Liver (tissue), 9 donors: ENCODE measurements around the gene TMEM218. TPM values are rescaled to one million over a fixed set of nuclear protein-coding genes. Genes with fewer than 3 reads are reported as not detected.
A peak's percentile ranks its signal among the peaks of the same experiment; 100 is the strongest.

Source experiments
- DNase-seq: peaks from one replicate; pipeline ENCODE4 v3.0.0-alpha.2; 2017; ENCODE audit warnings: low spot score
- H3K27ac ChIP-seq, 2 donors: one replicate each; pipeline ENCODE4 v1.7.0; 2013; ENCODE audit warnings: inconsistent platforms in 2 of 2, low read length in 2 of 2, control low read depth in 1 of 2, low read depth in 1 of 2, mild to moderate bottlenecking in 1 of 2
- H3K27me3 ChIP-seq, 4 donors: one replicate each; pipeline versions ENCODE4 v1.6.1 to v1.7.0; 2013; ENCODE audit warnings: low read length in 3 of 4, inconsistent platforms in 1 of 4, mild to moderate bottlenecking in 1 of 4, moderate library complexity in 1 of 4; ENCODE audit not compliant: control insufficient read depth in 4 of 4, insufficient read depth in 4 of 4
- H3K36me3 ChIP-seq, 4 donors: one replicate each; pipeline versions ENCODE4 v1.6.1 to v1.7.0; 2013; ENCODE audit warnings: low read length in 3 of 4, mild to moderate bottlenecking in 3 of 4, low read depth in 1 of 4, moderate library complexity in 1 of 4; ENCODE audit not compliant: control insufficient read depth in 4 of 4, insufficient read depth in 3 of 4
- H3K4me1 ChIP-seq, 4 donors: one replicate each; pipeline versions ENCODE4 v1.6.1 to v1.7.0; 2013; ENCODE audit warnings: low read length in 3 of 4, mild to moderate bottlenecking in 3 of 4, moderate library complexity in 1 of 4; ENCODE audit not compliant: control insufficient read depth in 4 of 4, insufficient read depth in 4 of 4
- H3K4me3 ChIP-seq, 3 donors: one replicate each; pipeline versions ENCODE4 v1.6.1 to v1.7.0; 2013; ENCODE audit warnings: low read length in 3 of 3, control low read depth in 1 of 3, low read depth in 1 of 3, mild to moderate bottlenecking in 1 of 3
- H3K9ac ChIP-seq, 2 donors: one replicate each; pipeline ENCODE4 v1.7.0; 2013; ENCODE audit warnings: low read length in 2 of 2, mild to moderate bottlenecking in 2 of 2, moderate library complexity in 2 of 2, control low read depth in 1 of 2, low read depth in 1 of 2
- H3K9me3 ChIP-seq, 4 donors: one replicate each; pipeline versions ENCODE4 v1.6.1 to v1.7.0; 2013; ENCODE audit warnings: low read length in 3 of 4; ENCODE audit not compliant: control insufficient read depth in 4 of 4
- EGR1 ChIP-seq, 2 donors: IDR thresholded peaks; 2 replicates each; pipeline ENCODE4 v1.6.1; 2016 to 2018; ENCODE audit warnings: antibody characterized with exemption in 2 of 2, low read depth in 2 of 2
- FOXA1 ChIP-seq: IDR thresholded peaks from 2 replicates; pipeline ENCODE4 v1.6.1; 2016; ENCODE audit warnings: antibody characterized with exemption
- FOXA2 ChIP-seq: IDR thresholded peaks from 2 replicates; pipeline ENCODE4 v1.6.1; 2016; ENCODE audit warnings: antibody characterized with exemption
- GABPA ChIP-seq, 2 donors: IDR thresholded peaks in 1 of 2; conservative IDR thresholded peaks in 1 of 2; 2 replicates each; pipeline ENCODE4 v1.6.1; 2016; ENCODE audit warnings: antibody characterized with exemption in 2 of 2, mild to moderate bottlenecking in 1 of 2, moderate library complexity in 1 of 2
- HNF4A ChIP-seq, 2 donors: conservative IDR thresholded peaks; 2 replicates each; pipeline ENCODE4 v1.6.1; 2016; ENCODE audit warnings: antibody characterized with exemption in 2 of 2, mild to moderate bottlenecking in 2 of 2
- HNF4G ChIP-seq: IDR thresholded peaks from 2 replicates; pipeline ENCODE4 v1.6.1; 2016; ENCODE audit warnings: antibody characterized with exemption
- JUND ChIP-seq, 2 donors: IDR thresholded peaks; 2 replicates each; pipeline ENCODE4 v1.6.1; 2016; ENCODE audit warnings: antibody characterized with exemption in 2 of 2
- NR2F2 ChIP-seq: IDR thresholded peaks from 2 replicates; pipeline ENCODE4 v1.6.1; 2016; ENCODE audit warnings: antibody characterized with exemption
- RAD21 ChIP-seq, 2 donors: IDR thresholded peaks; 2 replicates each; pipeline ENCODE4 v1.6.1; 2016; ENCODE audit warnings: antibody characterized with exemption in 2 of 2, mild to moderate bottlenecking in 2 of 2
- RXRA ChIP-seq, 2 donors: IDR thresholded peaks; 2 replicates each; pipeline ENCODE4 v1.6.1; 2017 to 2018; ENCODE audit warnings: antibody characterized with exemption in 2 of 2, mild to moderate bottlenecking in 1 of 2
- SP1 ChIP-seq: IDR thresholded peaks from 2 replicates; pipeline ENCODE4 v1.6.1; 2018; ENCODE audit warnings: antibody characterized with exemption, mild to moderate bottlenecking
- TAF1 ChIP-seq: conservative IDR thresholded peaks from 2 replicates; pipeline ENCODE4 v1.6.1; 2016; ENCODE audit warnings: antibody characterized with exemption, mild to moderate bottlenecking
- YY1 ChIP-seq: IDR thresholded peaks from 2 replicates; pipeline ENCODE4 v1.6.1; 2016; ENCODE audit warnings: antibody characterized with exemption, mild to moderate bottlenecking
- WGBS: extraction: QIAGEN DNeasy Blood & Tissue Kit; methylation state at CpG from one replicate; pipeline ENCODE4 v1.1.7; 2013; 5-methylcytosine and 5-hydroxymethylcytosine counted together
- polyA plus RNA-seq, 2 donors: library from polyadenylated mRNA; stranded (reverse) in 1 of 2; unstranded in 1 of 2; fragments of 200-250 nt in 1 of 2; fragments of >200 nt in 1 of 2; fragmentation: Nextera tagmentation in 1 of 2; extraction: Ambion mirVana in 1 of 2; gene quantifications; one replicate each; pipeline versions ENCODE4 v1.2.1 to v1.2.3, GENCODE V29; 2013 to 2015
- total RNA-seq, 2 donors: library from RNA; depleted of rRNA; stranded (reverse); fragments of >200 nt; gene quantifications; one replicate each; pipeline ENCODE4 v1.2.3, GENCODE V29; 2014
- TF ChIP-seq, protein P1 (sequence below): IDR thresholded peaks from 2 replicates; pipeline ENCODE4 v1.6.1; 2016; ENCODE audit warnings: antibody characterized with exemption
- TF ChIP-seq, protein P2 (sequence below): IDR thresholded peaks from 2 replicates; pipeline ENCODE4 v1.6.1; 2016; ENCODE audit warnings: antibody characterized with exemption
- TF ChIP-seq, protein P3 (sequence below): IDR thresholded peaks from 2 replicates; pipeline ENCODE4 v1.6.1; 2016; ENCODE audit warnings: antibody characterized with exemption, mild to moderate bottlenecking
- TF ChIP-seq, protein P4 (sequence below): fragments of 150-350 bp; IDR thresholded peaks from 2 replicates; pipeline ENCODE4 v1.5.1; 2017; ENCODE audit warnings: improper control_type of control experiment, low read depth, low read length; ENCODE audit not compliant: missing input control
- TF ChIP-seq, protein P5 (sequence below): IDR thresholded peaks from 2 replicates; pipeline ENCODE4 v1.6.1; 2016; ENCODE audit warnings: antibody characterized with exemption
- donor health status: healthy.
- donor health status: healthy.
- donor health status: healthy.
- donor health status: healthy.
- donor health status: healthy.

The TMEM218 gene
- total and polyA plus RNA-seq, 4 donors = 11.1 to 16.4 (median 14.1) TPM

DNA sequence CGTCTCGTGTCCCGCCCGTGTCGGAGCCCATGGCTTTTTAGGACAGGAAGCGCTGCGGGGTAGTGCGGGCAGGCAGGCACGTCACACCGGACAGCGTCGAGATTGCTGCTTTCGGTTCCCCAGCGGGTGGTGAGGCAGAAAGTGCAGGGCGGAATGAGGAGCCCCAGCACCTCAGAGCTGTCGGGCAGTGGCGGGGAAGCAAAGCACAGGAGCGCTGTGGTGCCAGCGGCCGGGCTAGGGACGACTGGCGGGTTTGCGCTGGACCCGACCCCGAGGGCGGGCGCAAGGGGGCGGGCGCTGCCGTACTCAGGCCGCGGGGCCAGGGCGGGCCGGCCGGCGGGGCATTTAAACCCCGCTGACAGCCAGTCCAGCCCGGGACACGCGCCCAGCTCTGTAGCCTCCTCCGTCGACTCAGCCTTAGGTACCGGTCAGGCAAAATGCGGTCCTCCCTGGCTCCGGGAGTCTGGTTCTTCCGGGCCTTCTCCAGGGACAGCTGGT is 48.4 kb downstream of the TMEM218 start, which contains the start of gene SLC37A2:
TSS of gene SLC37A2 (plus strand) at position 375 of the 498 bp plus-strand sequence. CDS start at position 438, 63 bp downstream.
- Histone ChIP-seq H3K9ac (peak within 1 kb of the TSS; percentile 13 to 16), H3K27ac (peak within 1 kb of the TSS; percentile 44 to 47), H3K4me1 (peaks cover 6 to 8% (median 8%) of the 10 kb centered on the region in 4 donors), H3K4me3 (peak within 1 kb of the TSS; percentile 33 to 51 (median 43)), H3K27me3 (no peaks in the 10 kb centered on the region), H3K9me3 (no peaks in the 10 kb centered on the region), H3K36me3 (no peaks in the 10 kb centered on the region)
- TF ChIP-seq HNF4A (conservative IDR thresholded peaks at IDR 0.05) = peak in 1 of 2 donors; percentile 36
- TF ChIP-seq, protein P1, sequence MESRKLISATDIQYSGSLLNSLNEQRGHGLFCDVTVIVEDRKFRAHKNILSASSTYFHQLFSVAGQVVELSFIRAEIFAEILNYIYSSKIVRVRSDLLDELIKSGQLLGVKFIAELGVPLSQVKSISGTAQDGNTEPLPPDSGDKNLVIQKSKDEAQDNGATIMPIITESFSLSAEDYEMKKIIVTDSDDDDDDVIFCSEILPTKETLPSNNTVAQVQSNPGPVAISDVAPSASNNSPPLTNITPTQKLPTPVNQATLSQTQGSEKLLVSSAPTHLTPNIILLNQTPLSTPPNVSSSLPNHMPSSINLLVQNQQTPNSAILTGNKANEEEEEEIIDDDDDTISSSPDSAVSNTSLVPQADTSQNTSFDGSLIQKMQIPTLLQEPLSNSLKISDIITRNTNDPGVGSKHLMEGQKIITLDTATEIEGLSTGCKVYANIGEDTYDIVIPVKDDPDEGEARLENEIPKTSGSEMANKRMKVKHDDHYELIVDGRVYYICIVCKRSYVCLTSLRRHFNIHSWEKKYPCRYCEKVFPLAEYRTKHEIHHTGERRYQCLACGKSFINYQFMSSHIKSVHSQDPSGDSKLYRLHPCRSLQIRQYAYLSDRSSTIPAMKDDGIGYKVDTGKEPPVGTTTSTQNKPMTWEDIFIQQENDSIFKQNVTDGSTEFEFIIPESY = no peak
- no peak for TF ChIP-seq HNF4G
- no peak for TF ChIP-seq EGR1 (IDR thresholded peaks at IDR 0.05; ENCODE audit: low read depth in 2 of 2)
- TF ChIP-seq, protein P2, sequence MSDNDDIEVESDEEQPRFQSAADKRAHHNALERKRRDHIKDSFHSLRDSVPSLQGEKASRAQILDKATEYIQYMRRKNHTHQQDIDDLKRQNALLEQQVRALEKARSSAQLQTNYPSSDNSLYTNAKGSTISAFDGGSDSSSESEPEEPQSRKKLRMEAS = no peak
- TF ChIP-seq FOXA1 = no peak
- TF ChIP-seq GABPA (IDR thresholded peaks at IDR 0.05 in 1 of 2, conservative IDR thresholded peaks at IDR 0.05 in 1 of 2) = no peak
- TF ChIP-seq RAD21 (IDR thresholded peaks at IDR 0.05) = peak; percentile 17 to 31
- peak in 1 of 2 donors; percentile 5 for TF ChIP-seq RXRA (IDR thresholded peaks at IDR 0.05)
- TF ChIP-seq, protein P3, sequence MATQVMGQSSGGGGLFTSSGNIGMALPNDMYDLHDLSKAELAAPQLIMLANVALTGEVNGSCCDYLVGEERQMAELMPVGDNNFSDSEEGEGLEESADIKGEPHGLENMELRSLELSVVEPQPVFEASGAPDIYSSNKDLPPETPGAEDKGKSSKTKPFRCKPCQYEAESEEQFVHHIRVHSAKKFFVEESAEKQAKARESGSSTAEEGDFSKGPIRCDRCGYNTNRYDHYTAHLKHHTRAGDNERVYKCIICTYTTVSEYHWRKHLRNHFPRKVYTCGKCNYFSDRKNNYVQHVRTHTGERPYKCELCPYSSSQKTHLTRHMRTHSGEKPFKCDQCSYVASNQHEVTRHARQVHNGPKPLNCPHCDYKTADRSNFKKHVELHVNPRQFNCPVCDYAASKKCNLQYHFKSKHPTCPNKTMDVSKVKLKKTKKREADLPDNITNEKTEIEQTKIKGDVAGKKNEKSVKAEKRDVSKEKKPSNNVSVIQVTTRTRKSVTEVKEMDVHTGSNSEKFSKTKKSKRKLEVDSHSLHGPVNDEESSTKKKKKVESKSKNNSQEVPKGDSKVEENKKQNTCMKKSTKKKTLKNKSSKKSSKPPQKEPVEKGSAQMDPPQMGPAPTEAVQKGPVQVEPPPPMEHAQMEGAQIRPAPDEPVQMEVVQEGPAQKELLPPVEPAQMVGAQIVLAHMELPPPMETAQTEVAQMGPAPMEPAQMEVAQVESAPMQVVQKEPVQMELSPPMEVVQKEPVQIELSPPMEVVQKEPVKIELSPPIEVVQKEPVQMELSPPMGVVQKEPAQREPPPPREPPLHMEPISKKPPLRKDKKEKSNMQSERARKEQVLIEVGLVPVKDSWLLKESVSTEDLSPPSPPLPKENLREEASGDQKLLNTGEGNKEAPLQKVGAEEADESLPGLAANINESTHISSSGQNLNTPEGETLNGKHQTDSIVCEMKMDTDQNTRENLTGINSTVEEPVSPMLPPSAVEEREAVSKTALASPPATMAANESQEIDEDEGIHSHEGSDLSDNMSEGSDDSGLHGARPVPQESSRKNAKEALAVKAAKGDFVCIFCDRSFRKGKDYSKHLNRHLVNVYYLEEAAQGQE = peak; percentile 11
- no peak for TF ChIP-seq JUND (IDR thresholded peaks at IDR 0.05)
- TF ChIP-seq, protein P4, sequence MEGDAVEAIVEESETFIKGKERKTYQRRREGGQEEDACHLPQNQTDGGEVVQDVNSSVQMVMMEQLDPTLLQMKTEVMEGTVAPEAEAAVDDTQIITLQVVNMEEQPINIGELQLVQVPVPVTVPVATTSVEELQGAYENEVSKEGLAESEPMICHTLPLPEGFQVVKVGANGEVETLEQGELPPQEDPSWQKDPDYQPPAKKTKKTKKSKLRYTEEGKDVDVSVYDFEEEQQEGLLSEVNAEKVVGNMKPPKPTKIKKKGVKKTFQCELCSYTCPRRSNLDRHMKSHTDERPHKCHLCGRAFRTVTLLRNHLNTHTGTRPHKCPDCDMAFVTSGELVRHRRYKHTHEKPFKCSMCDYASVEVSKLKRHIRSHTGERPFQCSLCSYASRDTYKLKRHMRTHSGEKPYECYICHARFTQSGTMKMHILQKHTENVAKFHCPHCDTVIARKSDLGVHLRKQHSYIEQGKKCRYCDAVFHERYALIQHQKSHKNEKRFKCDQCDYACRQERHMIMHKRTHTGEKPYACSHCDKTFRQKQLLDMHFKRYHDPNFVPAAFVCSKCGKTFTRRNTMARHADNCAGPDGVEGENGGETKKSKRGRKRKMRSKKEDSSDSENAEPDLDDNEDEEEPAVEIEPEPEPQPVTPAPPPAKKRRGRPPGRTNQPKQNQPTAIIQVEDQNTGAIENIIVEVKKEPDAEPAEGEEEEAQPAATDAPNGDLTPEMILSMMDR = no peak
- peak; percentile 24 for TF ChIP-seq TAF1
- TF ChIP-seq FOXA2 = no peak
- TF ChIP-seq SP1 = no peak
- peak; percentile 11 for TF ChIP-seq YY1
- TF ChIP-seq NR2F2 = no peak
- TF ChIP-seq, protein P5, sequence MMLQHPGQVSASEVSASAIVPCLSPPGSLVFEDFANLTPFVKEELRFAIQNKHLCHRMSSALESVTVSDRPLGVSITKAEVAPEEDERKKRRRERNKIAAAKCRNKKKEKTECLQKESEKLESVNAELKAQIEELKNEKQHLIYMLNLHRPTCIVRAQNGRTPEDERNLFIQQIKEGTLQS = no peak
- peak; percentile 65 for DNase-seq
- WGBS = under 1% methylated on average over 46 of the region's 46 CpGs
